T-helper 1 cell treated with Interleukin-12 subunit alpha and Interleukin-12 subunit beta and Interleukin-4 antibody, amounts not matched to agents 30 μg/mL and 1 μg/mL, for 36 hours (primary cell): ENCODE measurements around the gene MAP3K20.
"Not testable (repeated sequence)": the region's sequence is repeated elsewhere in the genome, so short reads cannot be mapped to it uniquely, and the experiment has no call there.

Experiments used
- H3K27ac Mint-ChIP-seq: one replicate; pipeline ENCODE4 v1.8.0; 2021; ENCODE audit warnings: mild to moderate bottlenecking, mixed read lengths
- H3K27me3 Mint-ChIP-seq: one replicate; pipeline ENCODE4 v1.8.0; 2021; ENCODE audit warnings: low read depth, mixed read lengths
- H3K36me3 Mint-ChIP-seq: one replicate; pipeline ENCODE4 v1.8.0; 2021; ENCODE audit warnings: low read depth, mixed read lengths
- H3K4me1 Mint-ChIP-seq: one replicate; pipeline ENCODE4 v1.8.0; 2021; ENCODE audit warnings: low read depth, mixed read lengths
- H3K4me3 Mint-ChIP-seq: one replicate; pipeline ENCODE4 v1.8.0; 2021; ENCODE audit warnings: mild to moderate bottlenecking, moderate library complexity, mixed read lengths
- H3K9me3 Mint-ChIP-seq: one replicate; pipeline ENCODE4 v1.8.0; 2021; ENCODE audit warnings: mixed read lengths

Gene MAP3K20

GRCh38 chr2:173271135-173271534 is 195.5 kb downstream of the MAP3K20 start:
- H3K27me3 Mint-ChIP-seq, result peaks cover 6% of the 10 kb centered on the region
- H3K36me3 Mint-ChIP-seq, result peaks cover 6% of the 10 kb centered on the region
- H3K27ac Mint-ChIP-seq, result no peak overlapping the region
- no peaks in the 10 kb centered on the region for H3K4me1 Mint-ChIP-seq
- H3K9me3 Mint-ChIP-seq, result peaks cover 3% of the 10 kb centered on the region
- H3K4me3 Mint-ChIP-seq, result no peak overlapping the region

- Mint-ChIP-seq H3K27me3 (peaks cover 6% of the 10 kb centered on the region), H3K27ac (no peak overlapping the region), H3K9me3 (peaks cover 3% of the 10 kb centered on the region), H3K4me3 (no peak overlapping the region), H3K4me1 (no peaks in the 10 kb centered on the region), H3K36me3 (peaks cover 5% of the 10 kb centered on the region)
Measured at GRCh38 chr2:173271825-173272224, 196.2 kb downstream of the MAP3K20 start.

GRCh38 chr2:173272849-173273248 is 197.2 kb downstream of the MAP3K20 start:
- peaks cover 3% of the 10 kb centered on the region for H3K36me3 Mint-ChIP-seq
- H3K27ac Mint-ChIP-seq, result no peak overlapping the region
- H3K4me1 Mint-ChIP-seq, result no peaks in the 10 kb centered on the region
- H3K4me3 Mint-ChIP-seq, result no peak overlapping the region
- H3K27me3 Mint-ChIP-seq, result peaks cover 10% of the 10 kb centered on the region
- peaks cover 8% of the 10 kb centered on the region for H3K9me3 Mint-ChIP-seq

GRCh38 chr2:173278794-173279526 is 203.3 kb downstream of the MAP3K20 start:
- H3K4me1 Mint-ChIP-seq, result peaks cover 1% of the 10 kb centered on the region
- H3K9me3 Mint-ChIP-seq, result peaks cover 8% of the 10 kb centered on the region
- peaks cover 4% of the 10 kb centered on the region for H3K27me3 Mint-ChIP-seq
- H3K27ac Mint-ChIP-seq, result no peak overlapping the region
- H3K4me3 Mint-ChIP-seq, result no peak overlapping the region
- H3K36me3 Mint-ChIP-seq, result peaks cover 3% of the 10 kb centered on the region

GRCh38 chr2:173279527-173279868 is 203.9 kb downstream of the MAP3K20 start:
- peaks cover 5% of the 10 kb centered on the region for H3K9me3 Mint-ChIP-seq
- peaks cover 4% of the 10 kb centered on the region for H3K27me3 Mint-ChIP-seq
- H3K4me1 Mint-ChIP-seq, result peaks cover 1% of the 10 kb centered on the region
- H3K36me3 Mint-ChIP-seq, result peaks cover 3% of the 10 kb centered on the region
- H3K27ac Mint-ChIP-seq, result no peak overlapping the region
- no peak overlapping the region for H3K4me3 Mint-ChIP-seq

GRCh38 chr2:173280853-173281252 is 205.2 kb downstream of the MAP3K20 start:
- H3K27ac Mint-ChIP-seq, result no peak overlapping the region
- H3K27me3 Mint-ChIP-seq, result peaks cover 4% of the 10 kb centered on the region
- peaks cover 3% of the 10 kb centered on the region for H3K36me3 Mint-ChIP-seq
- H3K4me3 Mint-ChIP-seq, result no peak overlapping the region
- H3K9me3 Mint-ChIP-seq, result peaks cover 5% of the 10 kb centered on the region
- H3K4me1 Mint-ChIP-seq, result peaks cover 4% of the 10 kb centered on the region

GRCh38 chr2:173281898-173282297 is 206.3 kb downstream of the MAP3K20 start:
- not testable (repeated sequence) for H3K36me3 Mint-ChIP-seq, H3K4me3 Mint-ChIP-seq, H3K27me3 Mint-ChIP-seq, H3K9me3 Mint-ChIP-seq, H3K27ac Mint-ChIP-seq
- peaks cover 12% of the 10 kb centered on the region for H3K4me1 Mint-ChIP-seq

- no peaks in the 10 kb centered on the region for H3K9me3 Mint-ChIP-seq
- H3K4me3 Mint-ChIP-seq, result no peak overlapping the region
- H3K27me3 Mint-ChIP-seq, result no peaks in the 10 kb centered on the region
- no peak overlapping the region for H3K27ac Mint-ChIP-seq
- peaks cover 12% of the 10 kb centered on the region for H3K4me1 Mint-ChIP-seq
- no peaks in the 10 kb centered on the region for H3K36me3 Mint-ChIP-seq
Measured at GRCh38 chr2:173282795-173283545, 207.3 kb downstream of the MAP3K20 start.

- no peak overlapping the region for H3K4me3 Mint-ChIP-seq
Measured at GRCh38 chr2:173286153-173286809, 210.6 kb downstream of the MAP3K20 start.

GRCh38 chr2:173287594-173287993 is 211.9 kb downstream of the MAP3K20 start:
- Mint-ChIP-seq H3K27ac (no peak overlapping the region), H3K9me3 (no peaks in the 10 kb centered on the region), H3K4me1 (peaks cover 11% of the 10 kb centered on the region), H3K27me3 (no peaks in the 10 kb centered on the region), H3K36me3 (no peaks in the 10 kb centered on the region), H3K4me3 (no peak overlapping the region)

More at GRCh38 chr2:173286153-173286809, 210.6 kb downstream of the MAP3K20 start:
- peaks cover 11% of the 10 kb centered on the region for H3K4me1 Mint-ChIP-seq
- H3K36me3 Mint-ChIP-seq, result no peaks in the 10 kb centered on the region
- no peaks in the 10 kb centered on the region for H3K27me3 Mint-ChIP-seq
- H3K27ac Mint-ChIP-seq, result no peak overlapping the region
- no peaks in the 10 kb centered on the region for H3K9me3 Mint-ChIP-seq

GRCh38 chr2:173288561-173288960 is 212.9 kb downstream of the MAP3K20 start:
- Mint-ChIP-seq H3K27ac (no peak overlapping the region), H3K4me3 (no peak overlapping the region), H3K4me1 (peaks cover 11% of the 10 kb centered on the region), H3K9me3 (no peaks in the 10 kb centered on the region), H3K27me3 (no peaks in the 10 kb centered on the region), H3K36me3 (no peaks in the 10 kb centered on the region)

- Mint-ChIP-seq H3K27me3 (no peaks in the 10 kb centered on the region), H3K4me3 (no peak overlapping the region), H3K4me1 (peaks cover 11% of the 10 kb centered on the region), H3K27ac (no peak overlapping the region), H3K36me3 (no peaks in the 10 kb centered on the region), H3K9me3 (no peaks in the 10 kb centered on the region)
Measured at GRCh38 chr2:173290046-173290445, 214.4 kb downstream of the MAP3K20 start.

- Mint-ChIP-seq H3K9me3 (no peaks in the 10 kb centered on the region), H3K27ac (no peak overlapping the region), H3K27me3 (no peaks in the 10 kb centered on the region), H3K36me3 (no peaks in the 10 kb centered on the region), H3K4me3 (no peak overlapping the region), H3K4me1 (peaks cover 11% of the 10 kb centered on the region)
Measured at GRCh38 chr2:173290518-173290917, 214.9 kb downstream of the MAP3K20 start.

GRCh38 chr2:173291412-173291811 is 215.8 kb downstream of the MAP3K20 start:
- Mint-ChIP-seq H3K4me1 (peaks cover 8% of the 10 kb centered on the region), H3K4me3 (no peak overlapping the region), H3K9me3 (peaks cover 3% of the 10 kb centered on the region), H3K27ac (no peak overlapping the region), H3K36me3 (no peaks in the 10 kb centered on the region), H3K27me3 (no peaks in the 10 kb centered on the region)

GRCh38 chr2:173296235-173296634 is 220.6 kb downstream of the MAP3K20 start:
- H3K36me3 Mint-ChIP-seq, result no peaks in the 10 kb centered on the region
- no peaks in the 10 kb centered on the region for H3K27me3 Mint-ChIP-seq
- peaks cover 7% of the 10 kb centered on the region for H3K4me1 Mint-ChIP-seq
- H3K27ac Mint-ChIP-seq, result peak overlapping the region; percentile 27
- peaks cover 34% of the 10 kb centered on the region for H3K9me3 Mint-ChIP-seq
- H3K4me3 Mint-ChIP-seq, result no peak overlapping the region
